Suppressor macrophage treated with lipopolysaccharide for 1 hour (primary cell): ENCODE results near the gene ARID3B.
"Not testable (repeated sequence)": the region's sequence is repeated elsewhere in the genome, so short reads cannot be mapped to it uniquely, and the experiment has no call there.

Experiments used
- DNase-seq, 3 donors: peaks; one replicate each; pipeline ENCODE4 v3.0.0-alpha.2; 2020 to 2022

Gene ARID3B

GRCh38 chr15:74537736-74538135 is 3.3 kb upstream of the ARID3B start:
- no peak for DNase-seq

DNA sequence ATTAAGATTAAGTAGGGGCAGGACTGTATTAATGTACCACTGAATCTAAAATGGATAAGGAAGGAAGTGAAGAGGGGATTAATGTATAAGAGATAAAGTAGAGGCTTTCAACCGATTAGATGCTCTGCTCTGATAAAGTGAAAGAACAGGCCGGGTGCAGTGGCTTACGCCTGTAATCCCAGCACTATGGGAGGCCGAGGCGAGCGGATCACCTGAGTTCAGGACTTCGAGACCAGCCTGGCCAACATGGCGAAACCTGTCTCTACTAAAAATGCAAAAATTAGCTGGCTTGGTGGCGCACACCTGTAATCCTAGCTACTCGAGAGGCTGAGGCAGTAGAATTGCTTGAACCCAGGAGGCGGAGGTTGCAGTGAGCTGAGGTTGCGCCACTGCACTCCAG is 1.5 kb upstream of the ARID3B start:
- not testable (repeated sequence) for DNase-seq

DNA sequence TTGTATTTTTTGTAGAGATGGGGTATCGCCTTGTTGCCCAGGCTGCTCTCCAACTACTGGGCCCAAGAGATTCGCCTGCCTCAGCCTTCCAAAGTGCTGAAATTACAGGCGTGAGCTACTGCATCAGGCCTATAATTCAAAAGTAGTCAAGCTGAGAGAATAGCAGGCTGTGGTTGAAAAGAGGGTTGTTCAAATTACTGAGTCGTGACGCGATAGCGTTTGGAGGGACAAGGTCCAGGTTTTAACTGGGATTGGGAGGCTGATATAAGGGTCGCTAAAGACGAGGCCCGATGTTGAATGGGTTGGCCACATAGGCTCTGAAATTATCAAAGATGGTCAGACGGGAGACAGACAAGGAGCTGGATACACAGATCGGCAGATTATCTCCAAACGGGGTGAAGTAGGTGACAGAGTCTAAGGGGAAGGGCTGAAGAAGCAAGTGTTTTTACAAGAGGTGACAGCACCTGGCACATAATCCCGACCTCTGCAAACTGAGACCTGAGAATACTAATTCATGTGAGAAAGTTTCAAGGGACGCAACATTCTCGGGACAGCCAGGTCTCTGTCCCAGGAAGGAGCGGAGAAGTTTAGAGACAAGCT is 759 bp upstream of the ARID3B start:
- no peak for DNase-seq

DNA sequence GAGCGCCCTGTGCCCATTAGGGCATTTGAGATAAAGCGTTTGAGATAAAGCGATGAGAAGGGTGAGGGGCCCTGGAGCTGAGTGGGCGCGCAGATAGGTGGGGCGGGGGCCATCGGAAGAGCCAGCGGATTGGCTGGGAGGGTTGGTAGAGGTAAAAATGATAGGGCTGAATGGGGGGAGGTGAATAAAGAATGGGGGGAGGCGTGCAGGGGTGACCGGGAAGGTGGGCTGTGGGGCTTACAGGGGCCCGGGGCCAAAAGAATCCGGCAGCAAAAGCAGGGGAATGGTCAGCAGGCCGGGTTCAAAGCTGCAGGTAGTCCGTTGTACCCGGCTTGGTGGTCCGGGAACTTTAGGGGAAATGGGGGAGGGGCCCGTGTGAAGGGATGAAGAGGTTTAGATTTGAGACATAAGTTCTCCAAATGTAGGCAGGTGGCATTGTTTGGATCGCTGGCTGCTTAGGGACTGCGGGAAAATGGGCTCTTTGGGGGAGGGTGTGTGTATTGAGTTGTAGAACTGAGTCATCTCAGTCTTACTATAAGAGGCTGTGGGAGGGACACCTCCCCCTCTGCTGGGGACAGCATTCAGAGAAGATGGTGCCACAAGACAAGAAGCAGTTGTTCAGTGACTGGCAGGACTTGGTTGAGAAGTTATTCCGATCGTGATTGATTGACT is 610 bp downstream of the ARID3B start:
- peak; percentile 85 to 87 (median 87) for DNase-seq

DNA sequence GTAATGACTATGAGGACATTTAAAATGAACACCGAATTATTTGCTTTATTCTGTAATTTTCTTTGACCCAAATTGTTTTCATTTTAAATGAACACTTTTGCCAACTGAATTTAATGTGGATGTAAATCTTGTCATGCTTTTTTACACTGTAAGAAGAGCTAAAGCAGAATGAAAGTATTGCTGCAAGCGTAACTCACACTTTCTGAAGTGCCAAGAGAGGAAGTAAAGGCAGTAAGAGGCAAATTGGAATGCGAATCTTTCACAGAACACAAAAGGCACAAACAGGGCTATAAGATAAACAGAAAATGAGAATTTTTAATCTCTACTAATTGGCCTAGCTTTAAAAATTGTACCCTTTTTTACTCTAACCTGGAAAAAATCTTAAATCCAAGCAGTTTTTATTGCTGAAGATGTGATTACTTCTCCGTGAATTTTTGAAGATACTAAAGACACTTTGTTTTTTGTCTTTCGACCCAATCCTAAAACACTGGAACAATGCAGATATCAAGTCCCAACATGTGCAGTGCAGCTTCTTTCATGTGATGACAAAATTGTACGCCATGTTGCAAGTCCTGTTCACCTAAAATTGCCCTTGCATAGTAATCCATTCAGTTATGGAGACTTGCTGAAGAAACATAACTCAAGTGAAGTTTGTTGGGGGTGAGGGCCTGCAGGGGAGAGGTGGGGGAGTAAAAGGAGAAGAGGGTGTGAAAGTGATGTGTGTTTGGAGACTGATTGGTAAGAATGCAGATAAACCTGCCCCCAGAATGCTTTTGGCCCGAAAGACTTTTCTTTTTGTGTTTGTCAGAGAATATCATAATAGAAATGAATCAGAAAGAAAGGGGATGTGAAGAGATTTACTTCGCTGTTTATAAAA is 1.4 kb downstream of the ARID3B start:
- peak in 2 of 3 donors; percentile 39 to 52 for DNase-seq

DNA sequence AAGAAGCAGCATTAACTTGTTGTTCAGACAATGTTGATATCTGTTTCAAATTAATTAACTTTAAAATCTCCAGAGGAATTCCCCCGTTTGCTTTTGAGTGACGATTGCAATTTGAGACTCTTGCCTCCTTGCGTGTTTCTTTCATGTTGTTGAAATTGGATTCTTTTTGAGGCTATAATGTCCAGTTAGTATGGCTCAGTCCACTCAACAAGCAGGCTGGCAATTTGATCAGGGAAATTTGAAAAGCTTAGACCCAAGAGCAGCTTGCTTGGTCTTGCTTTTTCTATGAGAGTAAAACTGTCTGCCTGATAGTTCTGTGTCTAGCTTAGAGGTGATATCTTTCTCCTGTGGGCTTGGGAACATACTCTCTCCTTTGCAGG is 2.0 kb downstream of the ARID3B start:
- no peak for DNase-seq

DNA sequence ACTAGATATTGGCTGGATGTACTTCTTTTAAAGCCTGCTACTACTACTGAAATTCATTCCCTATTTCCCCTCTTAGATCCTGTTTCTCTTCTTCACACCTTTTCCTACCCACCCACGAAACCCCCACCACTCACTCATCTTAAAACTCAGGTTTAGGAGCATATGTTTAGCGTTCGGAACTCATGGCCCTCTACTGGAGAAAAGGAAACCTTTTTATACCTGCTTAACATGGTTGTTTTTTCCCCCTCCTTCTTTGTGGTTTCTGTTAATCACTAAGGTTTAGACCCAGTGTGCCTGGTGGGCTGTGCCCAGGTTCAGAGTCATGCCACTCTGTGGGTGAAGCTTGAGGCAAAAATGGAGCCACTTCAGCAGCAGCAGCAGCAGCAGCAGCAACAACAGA is 2.6 kb downstream of the ARID3B start:
- DNase-seq = no peak

DNA sequence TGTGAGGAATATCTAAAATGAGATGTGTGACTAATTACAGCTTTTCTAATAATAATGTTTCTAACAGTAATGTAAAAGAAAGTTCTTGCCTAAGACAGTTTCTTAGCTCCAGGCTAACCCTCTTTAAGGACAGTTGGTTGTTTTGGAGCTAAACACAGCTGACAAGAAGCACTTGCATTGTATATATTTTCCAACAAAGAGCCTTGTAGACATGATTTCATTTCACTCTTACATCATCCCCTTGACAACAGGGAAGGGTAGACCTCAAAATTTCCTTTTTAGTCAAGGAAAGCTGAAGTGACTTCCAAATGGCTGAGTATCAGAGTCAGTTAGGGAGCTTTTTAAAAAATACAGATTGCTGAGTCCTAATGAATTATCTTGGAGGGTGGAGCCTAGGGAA is 4.1 kb downstream of the ARID3B start:
- peak in 2 of 3 donors; percentile 62 to 65 for DNase-seq

DNA sequence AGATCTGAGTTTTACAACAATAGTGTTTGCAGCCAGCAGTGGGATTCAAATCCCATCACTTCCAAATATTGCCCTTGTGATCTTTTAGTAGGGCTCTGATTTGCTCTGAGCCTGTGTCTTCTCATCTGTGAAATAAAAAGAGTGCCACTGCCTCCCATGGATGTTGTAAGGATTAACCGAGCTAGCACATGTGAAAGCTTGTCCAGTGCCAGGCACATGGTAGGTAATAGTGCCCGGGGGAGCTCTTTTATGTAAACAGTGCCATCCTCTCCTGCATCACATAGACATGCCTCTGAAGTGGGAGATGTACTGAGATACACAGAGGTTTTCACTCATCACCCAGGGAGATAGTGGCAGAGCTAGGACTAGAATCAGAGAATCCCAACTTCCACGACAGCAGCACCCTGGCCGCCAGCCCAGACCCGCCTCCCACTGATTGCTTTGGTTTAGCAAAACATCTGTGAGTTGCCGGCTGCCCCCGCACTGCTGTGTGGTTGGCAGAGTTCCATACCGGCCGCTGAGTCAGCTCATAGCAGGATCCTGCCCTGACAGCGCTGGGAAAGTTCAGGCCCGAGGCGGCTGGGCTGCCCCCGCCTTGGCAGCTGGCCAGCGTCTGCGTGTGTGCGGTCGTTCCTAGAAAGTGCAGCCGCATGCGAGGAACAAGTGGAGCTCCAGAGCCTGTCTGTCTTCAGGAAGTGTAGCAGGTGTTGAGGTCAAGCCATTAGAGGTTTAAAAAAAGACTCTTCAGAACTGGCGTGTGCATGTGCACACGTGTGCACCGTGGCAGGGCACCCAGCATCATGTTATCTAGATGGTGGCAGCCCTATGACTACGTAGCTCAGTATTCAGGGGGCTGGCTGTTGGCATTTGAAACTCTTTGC is 5.0 kb downstream of the ARID3B start:
- peak; percentile 100 for DNase-seq

- no peak for DNase-seq
These were observed 6.6 kb downstream of the ARID3B start for GRCh38 chr15:74547616-74548015.

DNA sequence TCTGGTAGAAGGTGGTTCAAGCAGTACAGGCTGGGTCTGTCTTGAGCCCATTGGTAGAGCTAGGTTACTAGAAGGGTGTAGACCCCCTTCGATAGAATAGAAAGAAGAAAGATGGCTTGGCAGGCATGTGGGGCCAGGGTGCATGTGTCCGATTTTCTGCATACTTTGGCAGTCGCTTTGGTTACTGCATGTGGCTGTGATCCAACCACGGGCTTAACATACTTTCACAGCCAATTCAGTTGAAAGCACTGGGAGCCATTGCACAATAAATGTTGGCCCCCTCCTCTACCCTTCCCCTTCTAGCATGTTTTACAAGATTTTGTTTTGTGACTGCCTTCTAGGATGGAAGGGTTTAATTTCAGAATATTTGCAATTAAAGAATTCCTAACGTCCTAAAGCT is 7.2 kb downstream of the ARID3B start:
- DNase-seq = no peak

- peak; percentile 17 to 29 (median 24) for DNase-seq
These were observed 8.8 kb downstream of the ARID3B start for GRCh38 chr15:74549816-74550215.

- no peak for DNase-seq
These were observed 10.7 kb downstream of the ARID3B start for GRCh38 chr15:74551714-74552113.

GRCh38 chr15:74552773-74553441 is 11.9 kb downstream of the ARID3B start:
- DNase-seq = no peak

- DNase-seq = no peak
These were observed 14.2 kb downstream of the ARID3B start for GRCh38 chr15:74555192-74555591.

DNA sequence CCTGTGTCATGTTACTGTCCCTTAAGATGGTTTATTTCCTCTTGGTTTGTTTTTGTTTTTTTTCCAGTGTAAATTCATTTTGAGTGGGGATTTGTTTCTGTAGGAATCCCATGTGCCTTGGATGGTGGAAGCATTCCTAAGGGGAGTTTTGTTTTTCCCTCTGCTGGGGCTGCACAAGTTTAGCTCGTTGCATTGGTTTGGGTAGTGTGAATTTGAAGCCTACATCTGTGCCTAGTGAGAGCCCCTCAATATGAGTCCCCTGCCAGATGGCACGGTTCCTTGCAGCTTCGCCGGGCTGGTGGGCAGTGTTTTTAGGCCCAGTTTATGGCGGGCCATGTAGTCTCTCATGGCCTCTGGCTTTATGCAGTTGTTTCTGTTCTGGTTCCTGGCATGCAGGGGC is 17.7 kb downstream of the ARID3B start:
- no peak for DNase-seq

DNA sequence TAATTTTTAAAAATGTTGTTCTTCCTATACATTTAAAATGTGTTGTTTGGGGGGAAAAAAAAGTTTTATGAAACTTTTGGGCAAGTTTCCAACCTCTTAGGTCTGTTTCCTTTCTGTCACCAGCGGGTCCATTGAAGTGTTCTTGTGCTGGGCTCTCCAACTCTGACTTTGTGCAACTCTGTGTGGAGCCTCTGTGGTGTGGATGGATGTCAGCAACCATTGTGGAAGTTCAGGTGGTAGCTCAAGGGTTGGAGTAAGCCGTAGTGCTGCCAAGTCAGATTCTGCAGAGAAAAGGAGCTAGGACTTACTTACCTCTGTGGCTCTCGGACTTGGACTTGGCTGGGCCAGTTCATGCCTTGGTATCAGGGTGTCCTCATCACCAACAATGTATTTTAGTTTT is 22.4 kb downstream of the ARID3B start:
- no peak for DNase-seq

GRCh38 chr15:74564182-74564581 is 23.2 kb downstream of the ARID3B start:
- no peak for DNase-seq

DNA sequence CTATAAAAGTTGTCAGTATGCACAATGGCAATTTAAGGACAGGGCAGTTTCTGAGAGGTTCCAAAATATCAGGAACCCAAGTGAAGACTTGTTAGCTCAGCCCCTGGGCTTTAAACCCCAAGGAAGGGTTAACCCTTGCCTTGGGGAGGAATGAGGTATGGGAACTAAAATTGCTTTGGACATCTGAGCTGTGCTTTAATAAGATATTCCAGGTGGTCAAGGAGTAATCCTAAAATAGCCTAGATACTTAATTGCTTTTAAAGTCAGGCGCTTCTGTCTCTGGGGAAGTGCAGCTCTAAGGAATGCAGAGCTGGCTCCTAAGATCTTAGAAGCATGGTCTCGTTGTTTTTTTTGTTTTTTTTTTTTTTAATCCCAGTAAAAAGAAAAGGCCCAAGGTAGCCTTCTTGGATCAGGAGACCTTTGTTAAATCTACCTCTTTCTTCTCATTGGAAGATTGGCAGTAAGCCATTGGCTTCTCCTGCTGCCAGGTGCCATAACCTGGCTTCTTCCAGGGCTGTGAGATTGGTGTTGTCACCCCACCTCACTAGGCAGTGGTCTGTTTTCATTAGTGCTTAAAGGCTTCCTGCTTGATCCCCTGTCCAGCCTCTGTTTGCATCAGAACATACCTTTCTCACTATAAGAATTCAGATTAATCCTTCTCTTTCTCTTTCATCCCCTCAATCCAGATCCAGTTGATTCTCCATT is 24.5 kb downstream of the ARID3B start:
- no peak for DNase-seq

DNA sequence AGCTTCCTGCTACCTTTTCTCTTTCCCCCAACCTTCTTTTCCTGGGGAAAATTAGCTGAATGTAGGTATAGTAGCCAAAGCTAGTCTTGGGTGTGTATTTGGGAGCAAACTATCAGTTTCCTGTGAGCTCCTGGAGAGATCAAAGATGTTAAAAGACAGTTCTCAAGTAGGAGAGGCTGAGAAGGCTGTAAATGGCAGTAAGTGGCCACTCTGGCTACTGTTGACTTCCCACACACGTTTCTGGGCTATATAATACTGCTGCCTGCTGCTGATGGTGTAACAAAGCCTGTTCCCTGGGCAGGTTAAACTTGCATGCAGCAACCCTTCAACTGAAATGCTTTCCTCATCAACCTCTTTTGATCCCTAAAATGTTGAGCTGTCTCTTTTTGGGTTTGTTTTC is 27.6 kb downstream of the ARID3B start:
- DNase-seq = no peak

GRCh38 chr15:74569731-74570070 is 28.7 kb downstream of the ARID3B start:
- DNase-seq = no peak

- DNase-seq = no peak
These were observed 30.2 kb downstream of the ARID3B start for GRCh38 chr15:74571191-74571590.
